NCI-H2171 treated with DMSO at 0.1 percent for 48 hours (cell line): Measurements from ENCODE around the gene SLC51B.
"Not testable (repeated sequence)": the region's sequence is repeated elsewhere in the genome, so short reads cannot be mapped to it uniquely, and the experiment has no call there.

Experiments used
- DNase-seq: peaks from one replicate; lab custom pipeline; 2025; lab: John Stamatoyannopoulos, UW

Gene SLC51B

DNA sequence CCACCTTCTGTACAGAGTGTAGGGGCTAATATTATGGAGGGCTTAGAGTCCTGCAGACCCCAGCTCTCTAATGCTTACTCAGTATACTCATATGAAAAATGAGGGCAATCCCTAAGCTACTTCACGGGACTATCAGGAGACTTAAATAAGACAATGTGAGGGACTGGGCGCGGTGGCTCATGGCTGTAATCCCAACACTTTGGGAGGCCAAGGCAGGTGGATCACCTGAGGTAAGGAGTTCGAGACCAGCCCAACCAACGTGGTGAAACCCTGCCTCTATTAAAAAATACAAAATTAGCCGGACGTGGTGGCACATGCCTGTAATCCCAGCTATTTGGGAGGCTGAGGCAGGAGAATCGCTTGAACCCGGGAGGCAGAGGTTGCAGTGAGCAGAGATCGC is 54.6 kb downstream of the SLC51B start:
- not testable (repeated sequence) for DNase-seq

DNA sequence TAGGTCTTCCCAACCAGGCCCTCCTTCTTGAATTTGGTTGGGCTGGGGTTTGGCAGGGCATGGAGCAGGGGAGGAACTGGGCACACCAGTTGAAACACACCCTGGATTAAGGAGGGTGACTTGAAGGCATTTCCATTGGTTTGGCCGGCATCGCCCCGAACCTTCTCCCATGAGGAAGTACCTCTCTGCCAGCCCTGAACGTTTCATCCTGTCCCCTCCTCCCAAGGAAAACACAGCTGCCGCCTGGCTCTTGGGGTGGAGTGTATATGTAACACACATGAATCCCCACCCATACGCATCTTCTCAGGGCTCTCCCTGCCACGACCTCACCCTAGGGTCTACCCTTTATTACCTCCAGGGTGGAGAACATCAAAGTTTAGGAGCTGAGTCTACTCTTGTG is 55.3 kb downstream of the SLC51B start:
- DNase-seq = no peak

DNA sequence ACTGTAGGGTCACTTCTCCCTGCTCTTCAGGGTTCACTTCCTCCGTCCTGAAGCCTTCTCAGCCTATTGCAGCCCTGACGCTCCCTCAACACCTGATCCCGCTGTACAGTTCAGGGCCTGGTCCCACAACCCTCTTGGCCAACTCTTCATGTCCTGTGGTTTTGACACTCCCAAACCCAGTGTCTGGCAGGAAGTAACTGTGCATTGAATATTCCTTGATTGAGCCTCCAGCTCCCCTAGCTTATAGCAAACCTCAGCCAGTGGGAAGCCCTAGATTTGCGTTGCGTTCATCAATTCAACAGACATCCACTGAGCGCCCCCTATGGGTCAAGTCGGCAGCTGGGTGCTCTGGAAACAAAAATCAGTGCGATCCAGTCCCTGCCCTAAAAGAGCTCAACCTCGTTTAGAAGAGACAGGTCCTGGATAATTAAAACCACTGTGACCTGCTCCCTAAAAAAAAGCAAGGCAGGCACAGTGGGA is 56.3 kb downstream of the SLC51B start:
- no peak for DNase-seq

DNA sequence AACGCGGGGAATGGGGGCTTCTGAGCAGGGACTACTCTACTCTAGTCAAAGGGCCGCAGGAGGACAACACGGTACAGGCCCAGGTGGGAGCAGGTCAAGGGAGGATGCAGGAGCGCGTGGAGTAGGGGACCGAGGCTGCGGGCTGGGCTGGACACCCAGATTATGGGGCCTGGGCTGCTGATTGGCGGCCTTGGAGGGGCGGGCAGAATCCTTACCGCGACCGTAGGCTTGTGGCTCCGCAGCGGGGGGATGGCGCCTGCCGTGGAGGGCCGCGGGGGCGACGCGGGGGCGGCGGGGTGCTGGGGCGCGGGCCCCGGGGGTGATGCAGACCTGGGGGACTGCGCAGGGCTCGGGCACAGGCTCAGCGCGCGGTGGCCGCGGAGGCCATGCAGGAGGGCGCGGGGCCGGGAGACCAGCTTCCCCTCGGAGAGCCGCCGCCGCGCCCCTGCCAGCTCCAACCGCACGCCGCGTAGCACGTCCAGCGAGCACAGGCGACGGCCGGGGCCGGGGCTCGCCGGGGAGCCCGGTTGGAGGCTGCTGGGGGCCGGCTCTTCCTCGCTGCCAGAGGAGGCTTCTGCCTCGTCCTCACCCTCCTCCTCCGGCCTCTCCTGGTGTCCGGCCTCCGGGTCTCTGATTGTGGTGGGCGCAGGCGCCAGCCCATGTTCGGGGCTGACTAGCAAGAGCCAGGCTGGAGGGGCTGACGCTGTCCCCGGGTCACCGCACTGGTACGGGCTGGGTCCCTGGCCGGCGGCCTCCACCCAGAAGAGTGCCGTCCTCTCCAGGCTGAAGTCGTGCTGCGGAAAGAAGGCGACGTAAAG is 56.9 kb downstream of the SLC51B start:
- DNase-seq = no peak

DNA sequence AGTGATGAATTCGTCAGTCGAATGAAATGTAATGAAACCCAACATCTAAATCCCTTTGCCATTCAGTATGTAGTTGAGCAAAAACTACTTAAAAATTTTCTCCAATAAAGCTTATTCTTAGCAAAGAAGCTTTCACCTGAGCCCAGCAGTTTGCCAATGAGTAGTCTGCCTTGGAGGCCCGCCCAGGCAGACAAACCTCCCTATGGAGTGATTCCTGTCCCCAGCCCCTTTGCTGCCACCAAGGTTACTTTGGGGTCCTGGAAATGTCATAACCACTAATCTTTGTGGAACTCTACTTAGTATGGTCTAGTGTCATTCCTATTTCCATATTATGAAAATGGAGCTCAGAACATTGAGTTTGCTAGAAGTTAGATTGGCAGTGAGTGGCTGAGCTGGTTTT is 57.7 kb downstream of the SLC51B start:
- no peak for DNase-seq
